ENCODE data around the gene CRIM1. TPM values are rescaled to one million over a fixed set of nuclear protein-coding genes. Genes with fewer than 3 reads are reported as not detected.

CRIM1 gene
- total RNA-seq, 5 donors from 2014 or later (not counting 1 experiment from before 2014, with no cell fraction given) = 2.0 to 5.8 (median 4.2) TPM

- H3K4me1 ChIP-seq (ENCODE audit: control insufficient read depth in 1 of 2, extremely low read depth in 1 of 2, insufficient read depth in 2 of 2, low read length in 2 of 2) = no peaks in the 10 kb centered on the region
- no peak overlapping the region for H3K4me3 Mint-ChIP-seq
- no peak for DNase-seq
- CTCF ChIA-PET = interaction anchor here in 1 of 2 donors (0.6 kb wide), 1 partner anchor 10 kb away, joined by 3 read pairs; no protein-coding TSS in a partner anchor
- no peaks in the 10 kb centered on the region for H3K36me3 ChIP-seq (ENCODE audit: control insufficient read depth in 2 of 2, extremely low read depth in 1 of 2, insufficient read depth in 1 of 2, low read length in 1 of 2)
- H3K4me3 ChIP-seq (ENCODE audit: control insufficient read depth in 1 of 2, extremely low read depth in 1 of 2, low read length in 1 of 2) = no peak overlapping the region
- no peak overlapping the region for H3K27ac Mint-ChIP-seq
- H3K4me1 Mint-ChIP-seq = no peaks in the 10 kb centered on the region
- no peak for ATAC-seq (replicated peaks in 1 of 4)
- no peaks in the 10 kb centered on the region for H3K9me3 Mint-ChIP-seq
- H3K27ac ChIP-seq (ENCODE audit: low read length) = no peak overlapping the region
- no peaks in the 10 kb centered on the region for H3K27me3 Mint-ChIP-seq
- WGBS (ENCODE audit: insufficient coverage) = 100% methylated on average over 1 of the region's 11 CpGs
- no peaks in the 10 kb centered on the region for H3K9me3 ChIP-seq
- POLR2A ChIA-PET = no interaction called here
- H3K36me3 Mint-ChIP-seq = no peaks in the 10 kb centered on the region
- peaks cover 0 to 5% of the 10 kb centered on the region in 2 experiments for H3K27me3 ChIP-seq (replicated peaks in 1 of 2; ENCODE audit: control insufficient read depth in 2 of 2, extremely low read depth in 1 of 2, insufficient read depth in 2 of 2, low read length in 1 of 2)
Observed at GRCh38 chr2:36411962-36412444, 56.4 kb downstream of the CRIM1 start.

- Histone ChIP-seq H3K36me3 (ENCODE audit: control insufficient read depth in 2 of 2, extremely low read depth in 1 of 2, insufficient read depth in 1 of 2, low read length in 1 of 2) (no peaks in the 10 kb centered on the region), H3K4me3 (ENCODE audit: control insufficient read depth in 1 of 2, extremely low read depth in 1 of 2, low read length in 1 of 2) (no peak overlapping the region), H3K9me3 (no peaks in the 10 kb centered on the region), H3K27me3 (replicated peaks in 1 of 2; ENCODE audit: control insufficient read depth in 2 of 2, extremely low read depth in 1 of 2, insufficient read depth in 2 of 2, low read length in 1 of 2) (peaks cover 0 to 3% of the 10 kb centered on the region in 2 experiments), H3K4me1 (ENCODE audit: control insufficient read depth in 1 of 2, extremely low read depth in 1 of 2, insufficient read depth in 2 of 2, low read length in 2 of 2) (no peaks in the 10 kb centered on the region), H3K27ac (ENCODE audit: low read length) (no peak overlapping the region)
- Mint-ChIP-seq H3K4me3 (no peak overlapping the region), H3K27me3 (no peaks in the 10 kb centered on the region), H3K9me3 (no peaks in the 10 kb centered on the region), H3K36me3 (no peaks in the 10 kb centered on the region), H3K27ac (no peak overlapping the region), H3K4me1 (no peaks in the 10 kb centered on the region)
- DNase-seq (no peak), ATAC-seq (replicated peaks in 1 of 4) (no peak)
- POLR2A ChIA-PET = no interaction called here
- WGBS (ENCODE audit: insufficient coverage) = 95% methylated on average over 4 of the region's 4 CpGs
- CTCF ChIA-PET = interaction anchor here in 1 of 2 donors (1.0 kb wide), 1 partner anchor 112 kb away, joined by 3 read pairs; no protein-coding TSS in a partner anchor
Observed at GRCh38 chr2:36413218-36413617, 57.6 kb downstream of the CRIM1 start.

GRCh38 chr2:36414307-36414706 is 58.7 kb downstream of the CRIM1 start:
- Histone ChIP-seq H3K4me3 (ENCODE audit: control insufficient read depth in 1 of 2, extremely low read depth in 1 of 2, low read length in 1 of 2) (no peak overlapping the region), H3K36me3 (ENCODE audit: control insufficient read depth in 2 of 2, extremely low read depth in 1 of 2, insufficient read depth in 1 of 2, low read length in 1 of 2) (no peaks in the 10 kb centered on the region), H3K27me3 (replicated peaks in 1 of 2; ENCODE audit: control insufficient read depth in 2 of 2, extremely low read depth in 1 of 2, insufficient read depth in 2 of 2, low read length in 1 of 2) (no peaks in the 10 kb centered on the region), H3K27ac (ENCODE audit: low read length) (no peak overlapping the region), H3K4me1 (ENCODE audit: control insufficient read depth in 1 of 2, extremely low read depth in 1 of 2, insufficient read depth in 2 of 2, low read length in 2 of 2) (no peaks in the 10 kb centered on the region), H3K9me3 (no peaks in the 10 kb centered on the region)
- H3K4me3 Mint-ChIP-seq = no peak overlapping the region
- ChIA-PET POLR2A (no interaction called here), CTCF (interaction anchor here in 1 of 2 donors (0.7 kb wide), 1 partner anchor 40 kb away, joined by 4 read pairs; no protein-coding TSS in a partner anchor)
- no peak for ATAC-seq (replicated peaks in 1 of 4)
- WGBS (ENCODE audit: insufficient coverage) = 81% methylated on average over 3 of the region's 4 CpGs
- no peaks in the 10 kb centered on the region for H3K9me3 Mint-ChIP-seq
- H3K36me3 Mint-ChIP-seq = no peaks in the 10 kb centered on the region
- no peaks in the 10 kb centered on the region for H3K27me3 Mint-ChIP-seq
- no peak for DNase-seq
- H3K27ac Mint-ChIP-seq = no peak overlapping the region
- H3K4me1 Mint-ChIP-seq = peaks cover 0 to 1% (median 0%) of the 10 kb centered on the region in 3 donors

GRCh38 chr2:36415381-36416022 is 59.9 kb downstream of the CRIM1 start:
- no peak overlapping the region for H3K4me3 Mint-ChIP-seq
- no peaks in the 10 kb centered on the region for H3K36me3 Mint-ChIP-seq
- H3K36me3 ChIP-seq (ENCODE audit: control insufficient read depth in 2 of 2, extremely low read depth in 1 of 2, insufficient read depth in 1 of 2, low read length in 1 of 2) = no peaks in the 10 kb centered on the region
- no peaks in the 10 kb centered on the region for H3K9me3 ChIP-seq
- H3K4me3 ChIP-seq (ENCODE audit: control insufficient read depth in 1 of 2, extremely low read depth in 1 of 2, low read length in 1 of 2) = no peak overlapping the region
- no peaks in the 10 kb centered on the region for H3K9me3 Mint-ChIP-seq
- CTCF ChIA-PET = no interaction called here
- DNase-seq (no peak), ATAC-seq (replicated peaks in 1 of 4) (no peak)
- H3K27ac ChIP-seq (ENCODE audit: low read length) = no peak overlapping the region
- WGBS (ENCODE audit: insufficient coverage) = 91% methylated on average over 4 of the region's 6 CpGs
- H3K4me1 ChIP-seq (ENCODE audit: control insufficient read depth in 1 of 2, extremely low read depth in 1 of 2, insufficient read depth in 2 of 2, low read length in 2 of 2) = peaks cover 0 to 2% of the 10 kb centered on the region in 2 experiments
- H3K4me1 Mint-ChIP-seq = peaks cover 5 to 10% (median 8%) of the 10 kb centered on the region in 3 donors
- H3K27ac Mint-ChIP-seq = no peak overlapping the region
- POLR2A ChIA-PET = no interaction called here
- H3K27me3 ChIP-seq (replicated peaks in 1 of 2; ENCODE audit: control insufficient read depth in 2 of 2, extremely low read depth in 1 of 2, insufficient read depth in 2 of 2, low read length in 1 of 2) = no peaks in the 10 kb centered on the region
- no peaks in the 10 kb centered on the region for H3K27me3 Mint-ChIP-seq

- H3K9me3 ChIP-seq = no peaks in the 10 kb centered on the region
- Mint-ChIP-seq H3K27me3 (no peaks in the 10 kb centered on the region), H3K36me3 (no peaks in the 10 kb centered on the region), H3K9me3 (no peaks in the 10 kb centered on the region), H3K4me3 (no peak overlapping the region), H3K4me1 (peaks cover 5 to 12% (median 8%) of the 10 kb centered on the region in 3 donors), H3K27ac (no peak overlapping the region)
- H3K4me1 ChIP-seq (ENCODE audit: control insufficient read depth in 1 of 2, extremely low read depth in 1 of 2, insufficient read depth in 2 of 2, low read length in 2 of 2) = peaks cover 0 to 2% of the 10 kb centered on the region in 2 experiments
- DNase-seq (no peak), ATAC-seq (replicated peaks in 1 of 4) (no peak)
- CTCF ChIA-PET = no interaction called here
- H3K27me3 ChIP-seq (replicated peaks in 1 of 2; ENCODE audit: control insufficient read depth in 2 of 2, extremely low read depth in 1 of 2, insufficient read depth in 2 of 2, low read length in 1 of 2) = no peaks in the 10 kb centered on the region
- 87% methylated on average over 3 of the region's 8 CpGs for WGBS (ENCODE audit: insufficient coverage)
- POLR2A ChIA-PET = no interaction called here
- no peaks in the 10 kb centered on the region for H3K36me3 ChIP-seq (ENCODE audit: control insufficient read depth in 2 of 2, extremely low read depth in 1 of 2, insufficient read depth in 1 of 2, low read length in 1 of 2)
- H3K27ac ChIP-seq (ENCODE audit: low read length) = no peak overlapping the region
- no peak overlapping the region for H3K4me3 ChIP-seq (ENCODE audit: control insufficient read depth in 1 of 2, extremely low read depth in 1 of 2, low read length in 1 of 2)
Observed at GRCh38 chr2:36416370-36417165, 61.0 kb downstream of the CRIM1 start.

GRCh38 chr2:36420569-36421181 is 65.1 kb downstream of the CRIM1 start:
- Histone ChIP-seq H3K4me1 (ENCODE audit: control insufficient read depth in 1 of 2, extremely low read depth in 1 of 2, insufficient read depth in 2 of 2, low read length in 2 of 2) (peaks cover 0 to 2% of the 10 kb centered on the region in 2 experiments), H3K4me3 (ENCODE audit: control insufficient read depth in 1 of 2, extremely low read depth in 1 of 2, low read length in 1 of 2) (no peak overlapping the region), H3K9me3 (no peaks in the 10 kb centered on the region), H3K27me3 (replicated peaks in 1 of 2; ENCODE audit: control insufficient read depth in 2 of 2, extremely low read depth in 1 of 2, insufficient read depth in 2 of 2, low read length in 1 of 2) (no peaks in the 10 kb centered on the region), H3K27ac (ENCODE audit: low read length) (no peak overlapping the region), H3K36me3 (ENCODE audit: control insufficient read depth in 2 of 2, extremely low read depth in 1 of 2, insufficient read depth in 1 of 2, low read length in 1 of 2) (no peaks in the 10 kb centered on the region)
- H3K36me3 Mint-ChIP-seq = no peaks in the 10 kb centered on the region
- no peak overlapping the region for H3K4me3 Mint-ChIP-seq
- POLR2A ChIA-PET = no interaction called here
- no peaks in the 10 kb centered on the region for H3K27me3 Mint-ChIP-seq
- no peaks in the 10 kb centered on the region for H3K9me3 Mint-ChIP-seq
- DNase-seq (no peak), ATAC-seq (replicated peaks in 1 of 4) (no peak)
- peaks cover 5 to 12% (median 8%) of the 10 kb centered on the region in 3 donors for H3K4me1 Mint-ChIP-seq
- WGBS (ENCODE audit: insufficient coverage) = 90% methylated on average over 3 of the region's 6 CpGs
- CTCF ChIA-PET = no interaction called here
- H3K27ac Mint-ChIP-seq = no peak overlapping the region

Data from T-cell (primary cell).